ENCODE results near the gene PBX2. TPM values are rescaled to one million over a fixed set of nuclear protein-coding genes. Genes with fewer than 3 reads are reported as not detected.
A peak's percentile ranks its signal among the peaks of the same experiment; 100 is the strongest.

Gene PBX2
- total and polyA plus RNA-seq, 11 donors, result 25.3 to 60.4 (median 39.7) TPM

- Histone ChIP-seq H3K27me3 (no peaks in the 10 kb centered on the region), H3K36me3 (peaks cover 0 to 55% (median 44%) of the 10 kb centered on the region in 9 donors), H3K9me3 (no peaks in the 10 kb centered on the region), H3K27ac (peak overlapping the region in 9 of 12 donors; percentile 14 to 100 (median 69)), H3K4me3 (no peak overlapping the region), H3K4me1 (peaks cover 10 to 72% (median 58%) of the 10 kb centered on the region in 12 donors)
- ATAC-seq (no peak), DNase-seq (peak in 1 of 5 donors; percentile 38)
- TF ChIP-seq POLR2A (IDR thresholded peaks at IDR 0.05) (no peak), CTCF (IDR thresholded peaks at IDR 0.05) (no peak)
- intact Hi-C loops (cut with DNase I), result no loop called here
- WGBS, 4 donors, result 66 to 84% (median 73%) methylated on average over 8 to 10 of the region's 10 CpGs
These were observed 8.0 kb downstream of the PBX2 start for GRCh38 chr6:32181915-32182529.

- H3K27ac ChIP-seq, result peak overlapping the region in 6 of 12 donors; percentile 8 to 100 (median 62)
- H3K36me3 ChIP-seq, result peaks cover 0 to 47% (median 36%) of the 10 kb centered on the region in 9 donors
- no peak overlapping the region for H3K4me3 ChIP-seq
- ATAC-seq, result no peak
- no peaks in the 10 kb centered on the region for H3K9me3 ChIP-seq
- peaks cover 11 to 72% (median 58%) of the 10 kb centered on the region in 12 donors for H3K4me1 ChIP-seq
- no peak for DNase-seq
- TF ChIP-seq CTCF (IDR thresholded peaks at IDR 0.05) (no peak), POLR2A (IDR thresholded peaks at IDR 0.05) (no peak)
- 85 to 90% (median 88%) methylated on average over 15 of the region's 15 CpGs for WGBS, 4 donors
- intact Hi-C loops (cut with DNase I), result no loop called here
- H3K27me3 ChIP-seq, result no peaks in the 10 kb centered on the region
These were observed 8.8 kb downstream of the PBX2 start for GRCh38 chr6:32181148-32181702.

DNA sequence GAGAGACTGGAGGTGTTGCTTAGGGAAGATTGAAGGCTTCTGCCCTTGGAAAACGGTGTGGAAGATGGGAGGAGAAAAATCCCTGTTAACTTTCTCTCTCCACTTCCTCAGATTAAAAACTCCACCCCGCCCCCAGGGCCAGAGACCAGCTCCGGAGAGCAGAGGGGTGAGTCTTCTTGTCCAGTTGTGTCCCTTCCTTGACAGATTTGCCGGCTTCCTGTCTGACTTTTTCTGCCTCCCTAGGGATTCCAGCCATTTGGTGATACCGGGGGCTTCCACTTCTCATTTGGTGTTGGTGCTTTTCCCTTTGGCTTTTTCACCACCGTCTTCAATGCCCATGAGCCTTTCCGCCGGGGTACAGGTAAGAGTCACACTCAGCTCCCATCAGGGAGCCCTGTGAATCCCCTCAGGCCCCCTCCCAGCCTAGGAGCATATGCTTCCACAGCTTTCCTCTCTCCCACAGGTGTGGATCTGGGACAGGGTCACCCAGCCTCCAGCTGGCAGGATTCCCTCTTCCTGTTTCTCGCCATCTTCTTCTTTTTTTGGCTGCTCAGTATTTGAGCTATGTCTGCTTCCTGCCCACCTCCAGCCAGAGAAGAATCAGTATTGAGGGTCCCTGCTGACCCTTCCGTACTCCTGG is 10.1 kb downstream of the PBX2 start:
- Histone ChIP-seq H3K27ac (peak overlapping the region in 9 of 12 donors; percentile 87 to 100 (median 97)), H3K27me3 (no peaks in the 10 kb centered on the region), H3K36me3 (peaks cover 0 to 44% (median 33%) of the 10 kb centered on the region in 9 donors), H3K9me3 (no peaks in the 10 kb centered on the region), H3K4me1 (peaks cover 15 to 74% (median 60%) of the 10 kb centered on the region in 12 donors), H3K4me3 (peak overlapping the region in 5 of 12 donors; percentile 80 to 96 (median 88))
- intact Hi-C loops (cut with DNase I), result loop anchor here in 4 of 10 donors (5.0 to 10.0 kb wide), 3 partner anchors 48 to 515 kb away; partner anchors contain the start of genes C6orf47 (in 2 of the 4), CSNK2B (in 2 of the 4), GPANK1 (in 2 of the 4) and LY6G5B (in 2 of the 4)
- 53 to 61% (median 60%) methylated on average over 10 of the region's 10 CpGs for WGBS, 4 donors
- no peak for ATAC-seq
- TF ChIP-seq POLR2A (IDR thresholded peaks at IDR 0.05), result no peak
- TF ChIP-seq CTCF (IDR thresholded peaks at IDR 0.05), result no peak
- DNase-seq, result no peak

Data from heart left ventricle (tissue), 16 donors.